Keratinocyte (primary cell): ENCODE data around the gene BABAM2. TPM values are rescaled to one million over a fixed set of nuclear protein-coding genes. Genes with fewer than 3 reads are reported as not detected.

ENCODE experiments used
- DNase-seq: peaks from one replicate; pipeline ENCODE4 v3.0.0-alpha.2; 2011; ENCODE audit warnings: low read depth, missing footprints, low spot score
- FAIRE-seq: peaks from 2 replicates; lab custom pipeline; 2011; peaks lifted over from hg19 to GRCh38; lab: Jason Lieb, UNC
- H2AFZ ChIP-seq: 2 replicates; pipeline ENCODE4 v1.6.0; 2012; ENCODE audit warnings: low read length, control low read depth, inconsistent platforms; ENCODE audit not compliant: control insufficient read depth
- H3K27ac ChIP-seq: 2 replicates; pipeline ENCODE4 v1.5.1; 2011; ENCODE audit warnings: low read length; ENCODE audit not compliant: control insufficient read depth, insufficient read depth
- H3K27me3 ChIP-seq: 3 replicates; pipeline ENCODE4 v1.6.0; 2011; ENCODE audit warnings: low read length; ENCODE audit not compliant: control insufficient read depth, insufficient read depth; ENCODE audit errors: extremely low read depth
- H3K36me3 ChIP-seq, 2 experiments: 2 replicates in 1 of 2; 3 replicates in 1 of 2; pipeline ENCODE4 v1.5.1; 2011; ENCODE audit warnings: low read length in 2 of 2, mild to moderate bottlenecking in 1 of 2; ENCODE audit not compliant: control insufficient read depth in 2 of 2, insufficient read depth in 2 of 2; ENCODE audit errors: extremely low read depth in 1 of 2
- H3K4me1 ChIP-seq: 3 replicates; pipeline ENCODE4 v1.5.1; 2011; ENCODE audit warnings: low read length; ENCODE audit not compliant: control insufficient read depth, insufficient read depth; ENCODE audit errors: extremely low read depth
- H3K4me2 ChIP-seq: 3 replicates; pipeline ENCODE4 v1.6.0; 2011; ENCODE audit warnings: low read depth, low read length; ENCODE audit not compliant: control insufficient read depth, insufficient read depth; ENCODE audit errors: extremely low read depth
- H3K4me3 ChIP-seq, 3 experiments: fragments of 200-600 bp in 1 of 3; sonication (generic) in 1 of 3; 2 replicates in 2 of 3; 3 replicates in 1 of 3; pipeline ENCODE4 v1.5.1; 2011 to 2016; ENCODE audit warnings: low read length in 3 of 3, mild to moderate bottlenecking in 3 of 3, control low read depth in 2 of 3, inconsistent platforms in 1 of 3, low read depth in 1 of 3, mixed read lengths in 1 of 3, mixed run types in 1 of 3, moderate library complexity in 1 of 3; ENCODE audit not compliant: control insufficient read depth in 2 of 3, insufficient read depth in 2 of 3; ENCODE audit errors: extremely low read depth in 1 of 3
- H3K79me2 ChIP-seq: 2 replicates; pipeline ENCODE4 v1.6.0; 2012; ENCODE audit warnings: low read length; ENCODE audit not compliant: control insufficient read depth, insufficient read depth
- H3K9ac ChIP-seq: 3 replicates; pipeline ENCODE4 v1.6.0; 2011; ENCODE audit warnings: low read length; ENCODE audit not compliant: control insufficient read depth, insufficient read depth; ENCODE audit errors: extremely low read depth
- H3K9me1 ChIP-seq: 3 replicates; pipeline ENCODE4 v1.6.0; 2011; ENCODE audit warnings: low read length; ENCODE audit not compliant: control insufficient read depth, insufficient read depth; ENCODE audit errors: extremely low read depth
- H3K9me3 ChIP-seq: 2 replicates; pipeline ENCODE4 v1.5.1; 2012; ENCODE audit warnings: low read depth, low read length; ENCODE audit not compliant: control insufficient read depth
- H4K20me1 ChIP-seq: 3 replicates; pipeline ENCODE4 v1.6.0; 2011; ENCODE audit warnings: low read length; ENCODE audit not compliant: control insufficient read depth, insufficient read depth; ENCODE audit errors: extremely low read depth
- EZH2 ChIP-seq: IDR thresholded peaks from one replicate; pipeline ENCODE4 v1.6.1; 2012; ENCODE audit warnings: inconsistent platforms, mild to moderate bottlenecking, low read length, moderate library complexity
- dilution Hi-C: fragments of 300-500 bp; cut with MboI; formaldehyde crosslinking; loops from one replicate; pipeline ENCODE4 v1.7.0; 2020; ENCODE audit warnings: low sequenced_read_pairs; ENCODE audit not compliant: extremely low pct_ligation_motif_present
- polyA plus RNA-seq, 5 experiments: library from polyadenylated mRNA; depleted of rRNA in 3 of 5; stranded (reverse) in 3 of 5; stranded (forward) in 1 of 5; unstranded in 1 of 5; fragments of >200 nt; gene quantifications; 1 replicate in 1 of 5; 2 replicates in 3 of 5; 3 replicates in 1 of 5; pipeline versions ENCODE4 v1.2.1 to v1.2.3, GENCODE V29; 2011 to 2012; ENCODE audit warnings: missing spikeins in 2 of 5, low read depth in 1 of 5, low replicate concordance in 1 of 5
- TF ChIP-seq, protein P1 (sequence below), 3 experiments: IDR thresholded peaks in 1 of 3; conservative IDR thresholded peaks in 1 of 3; optimal IDR thresholded peaks in 1 of 3; 2 replicates in 2 of 3; 3 replicates in 1 of 3; pipeline versions ENCODE3 to v1.5.1; 2011; ENCODE audit warnings: low read length in 3 of 3, mild to moderate bottlenecking in 3 of 3, moderate library complexity in 2 of 3, control low read depth in 1 of 3, inconsistent platforms in 1 of 3; ENCODE audit not compliant: insufficient read depth in 2 of 3; ENCODE audit errors: extremely low read depth in 1 of 3

BABAM2 gene
- polyA plus RNA-seq, 1 donor (not counting 4 experiments of a cell fraction or from before 2014, with no cell fraction given), result 29.8 TPM

DNA sequence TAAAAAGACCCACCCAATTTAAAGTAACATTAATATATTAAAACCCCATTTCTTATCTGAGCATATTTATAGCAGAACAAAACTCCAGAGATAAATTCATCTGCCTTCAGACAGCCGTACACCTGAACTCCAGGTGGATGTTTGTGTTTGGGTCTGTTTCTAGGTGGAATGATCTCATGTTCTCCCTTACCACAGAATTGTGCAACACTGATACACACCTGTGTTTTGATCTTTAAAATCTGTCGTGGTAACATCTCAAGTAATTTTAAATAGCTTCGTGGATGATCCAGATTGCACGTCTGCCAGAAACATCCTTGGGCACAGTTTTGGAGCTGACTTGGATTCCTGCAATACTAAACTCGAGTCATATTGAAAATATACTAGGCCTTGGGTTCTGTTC lies 294.6 kb downstream of the BABAM2 start:
- FAIRE-seq, result no peak
- peak; percentile 46 for DNase-seq
- Histone ChIP-seq H3K4me1 (peaks cover 15% of the 10 kb centered on the region), H3K4me2 (no peak overlapping the region), H3K9ac (no peak overlapping the region), H3K27me3 (no peaks in the 10 kb centered on the region), H3K9me3 (no peaks in the 10 kb centered on the region), H3K4me3 (no peak overlapping the region), H3K36me3 (no peaks in the 10 kb centered on the region), H3K9me1 (no peaks in the 10 kb centered on the region), H3K79me2 (no peaks in the 10 kb centered on the region), H3K27ac (peak overlapping the region; percentile 45), H4K20me1 (no peaks in the 10 kb centered on the region), H2AFZ (no peak overlapping the region)
- dilution Hi-C loops, result no loop called here
- no peak for TF ChIP-seq EZH2
- TF ChIP-seq, protein P1, sequence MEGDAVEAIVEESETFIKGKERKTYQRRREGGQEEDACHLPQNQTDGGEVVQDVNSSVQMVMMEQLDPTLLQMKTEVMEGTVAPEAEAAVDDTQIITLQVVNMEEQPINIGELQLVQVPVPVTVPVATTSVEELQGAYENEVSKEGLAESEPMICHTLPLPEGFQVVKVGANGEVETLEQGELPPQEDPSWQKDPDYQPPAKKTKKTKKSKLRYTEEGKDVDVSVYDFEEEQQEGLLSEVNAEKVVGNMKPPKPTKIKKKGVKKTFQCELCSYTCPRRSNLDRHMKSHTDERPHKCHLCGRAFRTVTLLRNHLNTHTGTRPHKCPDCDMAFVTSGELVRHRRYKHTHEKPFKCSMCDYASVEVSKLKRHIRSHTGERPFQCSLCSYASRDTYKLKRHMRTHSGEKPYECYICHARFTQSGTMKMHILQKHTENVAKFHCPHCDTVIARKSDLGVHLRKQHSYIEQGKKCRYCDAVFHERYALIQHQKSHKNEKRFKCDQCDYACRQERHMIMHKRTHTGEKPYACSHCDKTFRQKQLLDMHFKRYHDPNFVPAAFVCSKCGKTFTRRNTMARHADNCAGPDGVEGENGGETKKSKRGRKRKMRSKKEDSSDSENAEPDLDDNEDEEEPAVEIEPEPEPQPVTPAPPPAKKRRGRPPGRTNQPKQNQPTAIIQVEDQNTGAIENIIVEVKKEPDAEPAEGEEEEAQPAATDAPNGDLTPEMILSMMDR (optimal IDR thresholded peaks at IDR 0.05 in 1 of 3, IDR thresholded peaks at IDR 0.05 in 1 of 3, conservative IDR thresholded peaks at IDR 0.05 in 1 of 3; ENCODE audit: extremely low read depth in 1 of 3, insufficient read depth in 2 of 3, low read length in 3 of 3), result no peak

DNA sequence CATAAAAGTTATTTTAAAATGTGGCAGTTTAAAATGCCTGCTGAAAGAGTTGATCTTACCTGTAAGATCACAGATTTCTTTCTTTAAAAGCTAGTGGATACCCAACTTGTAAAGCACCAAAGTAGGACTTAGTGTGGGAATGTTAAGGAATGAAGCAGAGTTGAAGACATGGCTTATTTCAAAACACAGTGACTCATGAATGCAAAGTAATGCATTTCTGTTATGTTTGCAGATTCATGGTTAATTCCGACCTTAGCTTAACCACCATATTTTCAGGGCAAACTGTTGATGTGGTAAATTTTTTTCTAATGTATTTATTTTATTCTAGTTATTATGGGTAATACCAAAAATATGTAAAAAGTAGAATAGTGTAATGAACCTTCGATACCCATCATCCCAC lies 295.4 kb downstream of the BABAM2 start:
- no peak overlapping the region for H3K9ac ChIP-seq
- no peak for FAIRE-seq
- no peaks in the 10 kb centered on the region for H3K9me1 ChIP-seq
- no peaks in the 10 kb centered on the region for H3K79me2 ChIP-seq
- TF ChIP-seq, protein P1 (optimal IDR thresholded peaks at IDR 0.05 in 1 of 3, IDR thresholded peaks at IDR 0.05 in 1 of 3, conservative IDR thresholded peaks at IDR 0.05 in 1 of 3; ENCODE audit: extremely low read depth in 1 of 3, insufficient read depth in 2 of 3, low read length in 3 of 3), result no peak
- no peak for TF ChIP-seq EZH2
- no peaks in the 10 kb centered on the region for H4K20me1 ChIP-seq
- dilution Hi-C loops, result no loop called here
- H2AFZ ChIP-seq, result no peak overlapping the region
- no peaks in the 10 kb centered on the region for H3K27me3 ChIP-seq
- H3K36me3 ChIP-seq, result no peaks in the 10 kb centered on the region
- no peak overlapping the region for H3K4me2 ChIP-seq
- peak overlapping the region; percentile 45 for H3K27ac ChIP-seq
- no peaks in the 10 kb centered on the region for H3K9me3 ChIP-seq
- no peak for DNase-seq
- H3K4me3 ChIP-seq, result no peak overlapping the region
- H3K4me1 ChIP-seq, result peaks cover 15% of the 10 kb centered on the region
